Stromal cell of bone marrow (primary cell): ENCODE results near the gene CTBP1.
"Not testable (repeated sequence)": the region's sequence is repeated elsewhere in the genome, so short reads cannot be mapped to it uniquely, and the experiment has no call there.

Source experiments
- DNase-seq: peaks from one replicate; pipeline ENCODE4 v3.0.0-alpha.2; 2012; ENCODE audit warnings: low read depth

CTBP1 gene

GRCh38 chr4:1248245-1249147, at the start of gene CTBP1:
Gene CTBP1 (minus strand): TSS chr4:1249130. CDS start chr4:1241331, 7,799 bp downstream.
- DNase-seq = peak; percentile 47

- no peak for DNase-seq
Measured at GRCh38 chr4:1298461-1298860, 49.5 kb upstream of the CTBP1 start.

GRCh38 chr4:1297456-1298325, 48.8 kb upstream of the CTBP1 start:
- DNase-seq = no peak

GRCh38 chr4:1297023-1297395, 48.1 kb upstream of the CTBP1 start:
- DNase-seq = no peak

GRCh38 chr4:1296324-1297022, 47.5 kb upstream of the CTBP1 start:
- DNase-seq = no peak

GRCh38 chr4:1295405-1296055, 46.6 kb upstream of the CTBP1 start:
- DNase-seq = no peak

GRCh38 chr4:1294891-1295290, 46.0 kb upstream of the CTBP1 start:
- no peak for DNase-seq

GRCh38 chr4:1294424-1294823, 45.5 kb upstream of the CTBP1 start:
- DNase-seq = no peak

- DNase-seq = peak; percentile 47
Measured at GRCh38 chr4:1293991-1294390, 45.1 kb upstream of the CTBP1 start.

- DNase-seq = no peak
Measured at GRCh38 chr4:1293531-1293941, 44.6 kb upstream of the CTBP1 start.

- DNase-seq = not testable (repeated sequence)
Measured at GRCh38 chr4:1292703-1293011, 43.7 kb upstream of the CTBP1 start.

GRCh38 chr4:1291996-1292702, 43.2 kb upstream of the CTBP1 start:
- DNase-seq = no peak

GRCh38 chr4:1291091-1291490, 42.2 kb upstream of the CTBP1 start:
- DNase-seq = no peak

- no peak for DNase-seq
Measured at GRCh38 chr4:1290165-1290977, 41.4 kb upstream of the CTBP1 start.

- DNase-seq = peak; percentile 94
Measured at GRCh38 chr4:1289207-1290164, 40.6 kb upstream of the CTBP1 start, which contains the start of gene MAEA. Gene MAEA (plus strand): TSS chr4:1289891. CDS start chr4:1289914, 23 bp downstream.

GRCh38 chr4:1288786-1289185, 39.9 kb upstream of the CTBP1 start:
- DNase-seq = no peak

- DNase-seq = no peak
Measured at GRCh38 chr4:1285790-1286553, 37.0 kb upstream of the CTBP1 start.

GRCh38 chr4:1285151-1285789, 36.3 kb upstream of the CTBP1 start:
- DNase-seq = no peak
